ENCODE data around the gene CNNM3. TPM values are rescaled to one million over a fixed set of nuclear protein-coding genes. Genes with fewer than 3 reads are reported as not detected.
A peak's percentile ranks its signal among the peaks of the same experiment; 100 is the strongest.

The CNNM3 gene
- total RNA-seq, 4 donors from 2014 or later, result 29.8 to 108 (median 44.8) TPM

GRCh38 chr2:96806468-96807126 is 9.5 kb upstream of the CNNM3 start:
- Histone ChIP-seq H3K4me3 (peak overlapping the region in 1 of 4 donors; percentile 26), H3K4me1 (peaks cover 0 to 18% (median 4%) of the 10 kb centered on the region in 4 donors), H3K9me3 (no peaks in the 10 kb centered on the region), H3K36me3 (peaks cover 0 to 48% (median 0%) of the 10 kb centered on the region in 3 donors), H3K27me3 (no peaks in the 10 kb centered on the region), H3K27ac (peak overlapping the region; percentile 29 to 81 (median 76))
- no peak for TF ChIP-seq CTCF (IDR thresholded peaks at IDR 0.05)
- TF ChIP-seq POLR2A (IDR thresholded peaks at IDR 0.05), result no peak
- peak; percentile 44 to 70 (median 65) for DNase-seq

GRCh38 chr2:96807127-96807471 is 9.0 kb upstream of the CNNM3 start:
- H3K27ac ChIP-seq, result peak overlapping the region; percentile 29 to 81 (median 76)
- no peaks in the 10 kb centered on the region for H3K27me3 ChIP-seq
- peak overlapping the region in 1 of 4 donors; percentile 26 for H3K4me3 ChIP-seq
- no peak for DNase-seq
- TF ChIP-seq CTCF (IDR thresholded peaks at IDR 0.05) (no peak), POLR2A (IDR thresholded peaks at IDR 0.05) (no peak)
- H3K9me3 ChIP-seq, result no peaks in the 10 kb centered on the region
- peaks cover 0 to 22% (median 4%) of the 10 kb centered on the region in 4 donors for H3K4me1 ChIP-seq
- H3K36me3 ChIP-seq, result peaks cover 0 to 45% (median 0%) of the 10 kb centered on the region in 3 donors

GRCh38 chr2:96808176-96808837 is 7.8 kb upstream of the CNNM3 start:
- Histone ChIP-seq H3K27me3 (no peaks in the 10 kb centered on the region), H3K9me3 (no peaks in the 10 kb centered on the region), H3K36me3 (peaks cover 0 to 33% (median 0%) of the 10 kb centered on the region in 3 donors), H3K27ac (peak overlapping the region in 2 of 4 donors; percentile 17 to 79), H3K4me1 (peaks cover 0 to 32% (median 3%) of the 10 kb centered on the region in 4 donors), H3K4me3 (no peak overlapping the region)
- TF ChIP-seq CTCF (IDR thresholded peaks at IDR 0.05), result no peak
- TF ChIP-seq POLR2A (IDR thresholded peaks at IDR 0.05), result no peak
- DNase-seq, result no peak

- peaks cover 0 to 29% (median 0%) of the 10 kb centered on the region in 3 donors for H3K36me3 ChIP-seq
- no peak for TF ChIP-seq CTCF (IDR thresholded peaks at IDR 0.05)
- no peak for TF ChIP-seq POLR2A (IDR thresholded peaks at IDR 0.05)
- DNase-seq, result no peak
- H3K9me3 ChIP-seq, result no peaks in the 10 kb centered on the region
- peaks cover 0 to 41% (median 3%) of the 10 kb centered on the region in 4 donors for H3K4me1 ChIP-seq
- H3K4me3 ChIP-seq, result no peak overlapping the region
- no peak overlapping the region for H3K27ac ChIP-seq
- H3K27me3 ChIP-seq, result no peaks in the 10 kb centered on the region
Measured at GRCh38 chr2:96809216-96809882, 6.7 kb upstream of the CNNM3 start.

GRCh38 chr2:96809951-96810782 is 5.9 kb upstream of the CNNM3 start:
- DNase-seq, result no peak
- Histone ChIP-seq H3K9me3 (no peaks in the 10 kb centered on the region), H3K27ac (no peak overlapping the region), H3K36me3 (peaks cover 0 to 24% (median 0%) of the 10 kb centered on the region in 3 donors), H3K27me3 (no peaks in the 10 kb centered on the region), H3K4me3 (no peak overlapping the region), H3K4me1 (peaks cover 0 to 45% (median 4%) of the 10 kb centered on the region in 4 donors)
- TF ChIP-seq CTCF (IDR thresholded peaks at IDR 0.05) (no peak), POLR2A (IDR thresholded peaks at IDR 0.05) (no peak)
